CD1c-positive myeloid dendritic cell (primary cell): ENCODE data around the gene ITGA8.
"Not testable (repeated sequence)": the region's sequence is repeated elsewhere in the genome, so short reads cannot be mapped to it uniquely, and the experiment has no call there.

ENCODE experiments used
- DNase-seq: peaks from one replicate; pipeline ENCODE4 v3.0.0-alpha.2; 2016; ENCODE audit errors: extremely low spot score

ITGA8 gene

GRCh38 chr10:15620337-15620736 lies 99.4 kb downstream of the ITGA8 start:
- no peak for DNase-seq

GRCh38 chr10:15609246-15609645 lies 110.5 kb downstream of the ITGA8 start:
- no peak for DNase-seq

- no peak for DNase-seq
These were observed 113.3 kb downstream of the ITGA8 start for GRCh38 chr10:15606377-15606776.

- no peak for DNase-seq
These were observed 113.9 kb downstream of the ITGA8 start for GRCh38 chr10:15605740-15606369.

- no peak for DNase-seq
These were observed 116.2 kb downstream of the ITGA8 start for GRCh38 chr10:15603446-15604011.

GRCh38 chr10:15601819-15602218 lies 117.9 kb downstream of the ITGA8 start:
- no peak for DNase-seq

- DNase-seq: no peak
These were observed 124.5 kb downstream of the ITGA8 start for GRCh38 chr10:15595260-15595659.

- DNase-seq: no peak
These were observed 127.8 kb downstream of the ITGA8 start for GRCh38 chr10:15591937-15592336.

GRCh38 chr10:15591431-15591830 lies 128.3 kb downstream of the ITGA8 start:
- DNase-seq: no peak

GRCh38 chr10:15588635-15589508 lies 130.8 kb downstream of the ITGA8 start:
- DNase-seq: no peak

- no peak for DNase-seq
These were observed 131.6 kb downstream of the ITGA8 start for GRCh38 chr10:15588151-15588550.

GRCh38 chr10:15587271-15587670 lies 132.5 kb downstream of the ITGA8 start:
- no peak for DNase-seq

GRCh38 chr10:15585303-15585715 lies 134.4 kb downstream of the ITGA8 start:
- DNase-seq: peak; percentile 17

- not testable (repeated sequence) for DNase-seq
These were observed 136.8 kb downstream of the ITGA8 start for GRCh38 chr10:15582972-15583371.

GRCh38 chr10:15579605-15580004 lies 140.1 kb downstream of the ITGA8 start:
- no peak for DNase-seq

GRCh38 chr10:15572531-15573045 lies 147.1 kb downstream of the ITGA8 start:
- DNase-seq: no peak

- DNase-seq: no peak
These were observed 148.1 kb downstream of the ITGA8 start for GRCh38 chr10:15571575-15571974.

- DNase-seq: no peak
These were observed 148.9 kb downstream of the ITGA8 start for GRCh38 chr10:15570738-15571339.

- no peak for DNase-seq
These were observed 151.8 kb downstream of the ITGA8 start for GRCh38 chr10:15567952-15568351.

- no peak for DNase-seq
These were observed 156.5 kb downstream of the ITGA8 start for GRCh38 chr10:15563246-15563645.

- DNase-seq: no peak
These were observed 157.1 kb downstream of the ITGA8 start for GRCh38 chr10:15562578-15562977.

GRCh38 chr10:15562116-15562515 lies 157.6 kb downstream of the ITGA8 start:
- DNase-seq: no peak
